ENCODE data around the gene NPLOC4.

Gene NPLOC4

GRCh38 chr17:81589612-81590011, 47.3 kb downstream of the NPLOC4 start:
- no peak overlapping the region for H3K27ac ChIP-seq
- TF ChIP-seq CTCF (IDR thresholded peaks at IDR 0.05) (no peak), ZFX (IDR thresholded peaks at IDR 0.05; ENCODE audit: borderline replicate concordance) (no peak)

GRCh38 chr17:81586096-81586495, 50.8 kb downstream of the NPLOC4 start:
- TF ChIP-seq ZFX (IDR thresholded peaks at IDR 0.05; ENCODE audit: borderline replicate concordance), result no peak
- TF ChIP-seq CTCF (IDR thresholded peaks at IDR 0.05), result no peak
- H3K27ac ChIP-seq, result no peak overlapping the region

GRCh38 chr17:81584771-81585170, 52.1 kb downstream of the NPLOC4 start:
- peak overlapping the region; percentile 19; the same call in 1 of the 2 replicates for H3K27ac ChIP-seq

GRCh38 chr17:81583589-81584342, 53.1 kb downstream of the NPLOC4 start:
- H3K27ac ChIP-seq, result peak overlapping the region; percentile 19
- TF ChIP-seq CTCF (IDR thresholded peaks at IDR 0.05), result no peak

GRCh38 chr17:81582749-81583148, 54.2 kb downstream of the NPLOC4 start:
- TF ChIP-seq CTCF (IDR thresholded peaks at IDR 0.05) (no peak), ZFX (IDR thresholded peaks at IDR 0.05; ENCODE audit: borderline replicate concordance) (no peak)
- H3K27ac ChIP-seq, result no peak overlapping the region

- H3K27ac ChIP-seq, result no peak overlapping the region
- TF ChIP-seq CTCF (IDR thresholded peaks at IDR 0.05), result no peak
- TF ChIP-seq ZFX (IDR thresholded peaks at IDR 0.05; ENCODE audit: borderline replicate concordance), result no peak
Measured at GRCh38 chr17:81582341-81582740, 54.6 kb downstream of the NPLOC4 start.

- TF ChIP-seq CTCF (IDR thresholded peaks at IDR 0.05) (no peak), ZFX (IDR thresholded peaks at IDR 0.05; ENCODE audit: borderline replicate concordance) (no peak)
- no peak overlapping the region for H3K27ac ChIP-seq
Measured at GRCh38 chr17:81581758-81582157, 55.2 kb downstream of the NPLOC4 start.

- TF ChIP-seq ZFX (IDR thresholded peaks at IDR 0.05; ENCODE audit: borderline replicate concordance), result no peak
- TF ChIP-seq CTCF (IDR thresholded peaks at IDR 0.05), result no peak
- H3K27ac ChIP-seq, result no peak overlapping the region
Measured at GRCh38 chr17:81580481-81580880, 56.4 kb downstream of the NPLOC4 start.

All from 22Rv1 (cell line).